Suppressor macrophage treated with lipopolysaccharide for 1 hour (primary cell): ENCODE results near the gene RNF144B.
"Not testable (repeated sequence)": the region's sequence is repeated elsewhere in the genome, so short reads cannot be mapped to it uniquely, and the experiment has no call there.

Source experiments
- DNase-seq, 3 donors: peaks; one replicate each; pipeline ENCODE4 v3.0.0-alpha.2; 2020 to 2022

Gene RNF144B

GRCh38 chr6:18371656-18372055 lies 15.5 kb upstream of the RNF144B start:
- no peak for DNase-seq

GRCh38 chr6:18380158-18380836 lies 6.9 kb upstream of the RNF144B start:
- DNase-seq, result peak in 1 of 3 donors; percentile 50

GRCh38 chr6:18380851-18381250 lies 6.3 kb upstream of the RNF144B start:
- DNase-seq, result no peak

GRCh38 chr6:18383441-18383840 lies 3.7 kb upstream of the RNF144B start:
- DNase-seq, result peak in 1 of 3 donors; percentile 41

- DNase-seq, result no peak
These were observed 2.5 kb upstream of the RNF144B start for GRCh38 chr6:18384621-18385020.

- DNase-seq, result no peak
These were observed 713 bp upstream of the RNF144B start for GRCh38 chr6:18386298-18386976.

- peak; percentile 61 to 75 (median 69) for DNase-seq
These were observed 1.1 kb downstream of the RNF144B start for GRCh38 chr6:18388271-18388670.

- DNase-seq, result peak in 1 of 3 donors; percentile 41
These were observed 1.8 kb downstream of the RNF144B start for GRCh38 chr6:18388942-18389341.

- no peak for DNase-seq
These were observed 2.3 kb downstream of the RNF144B start for GRCh38 chr6:18389479-18389878.

- DNase-seq, result no peak
These were observed 3.3 kb downstream of the RNF144B start for GRCh38 chr6:18390476-18390875.

- DNase-seq, result peak; percentile 44 to 66 (median 61)
These were observed 3.9 kb downstream of the RNF144B start for GRCh38 chr6:18391023-18391422.

- no peak for DNase-seq
These were observed 5.3 kb downstream of the RNF144B start for GRCh38 chr6:18392346-18392877.

GRCh38 chr6:18393698-18394097 lies 6.5 kb downstream of the RNF144B start:
- no peak for DNase-seq

GRCh38 chr6:18395177-18395855 lies 8.2 kb downstream of the RNF144B start:
- no peak for DNase-seq

GRCh38 chr6:18395856-18396197 lies 8.7 kb downstream of the RNF144B start:
- no peak for DNase-seq

- DNase-seq, result peak in 1 of 3 donors; percentile 13
These were observed 10.6 kb downstream of the RNF144B start for GRCh38 chr6:18397701-18398100.

- peak in 1 of 3 donors; percentile 21 for DNase-seq
These were observed 11.1 kb downstream of the RNF144B start for GRCh38 chr6:18398225-18398624.

- peak; percentile 47 to 86 (median 76) for DNase-seq
These were observed 13.8 kb downstream of the RNF144B start for GRCh38 chr6:18400831-18401446.

- DNase-seq, result not testable (repeated sequence)
These were observed 17.8 kb downstream of the RNF144B start for GRCh38 chr6:18404965-18405364.

GRCh38 chr6:18405477-18406293 lies 18.5 kb downstream of the RNF144B start:
- peak; percentile 86 to 98 (median 95) for DNase-seq

- peak in 2 of 3 donors; percentile 52 to 78 for DNase-seq
These were observed 20.0 kb downstream of the RNF144B start for GRCh38 chr6:18406955-18407749.
